BLaER1 treated with 17β-estradiol and CSF1 and Interleukin-3, amounts not matched to agents 10 nM and 100 nM (cell line): ENCODE measurements around the gene BLM.

ENCODE experiments used
- H3K27ac ChIP-seq, 11 experiments: shearing (Covaris generic); formaldehyde crosslinking; 2 replicates each; pipeline ENCODE4 v1.8.1; 2022
- H3K27me3 ChIP-seq, 11 experiments: shearing (Covaris generic); formaldehyde crosslinking; 2 replicates each; pipeline ENCODE4 v1.8.1; 2022
- H3K36me3 ChIP-seq, 11 experiments: shearing (Covaris generic); formaldehyde crosslinking; 2 replicates each; pipeline ENCODE4 v1.8.1; 2022
- H3K4me1 ChIP-seq, 10 experiments: shearing (Covaris generic); formaldehyde crosslinking; 2 replicates each; pipeline ENCODE4 v1.8.1; 2022
- H3K4me2 ChIP-seq, 11 experiments: shearing (Covaris generic); formaldehyde crosslinking; 2 replicates each; pipeline ENCODE4 v1.8.1; 2022
- H3K4me3 ChIP-seq, 10 experiments: shearing (Covaris generic); formaldehyde crosslinking; 2 replicates each; pipeline ENCODE4 v1.8.1; 2022
- H3K9ac ChIP-seq, 11 experiments: shearing (Covaris generic); formaldehyde crosslinking; 2 replicates each; pipeline ENCODE4 v1.8.1; 2022
- H3K9me3 ChIP-seq, 11 experiments: shearing (Covaris generic); formaldehyde crosslinking; replicated peaks in 1 of 11; 2 replicates each; pipeline ENCODE4 v1.8.1; 2022
- H4K20me1 ChIP-seq, 11 experiments: shearing (Covaris generic); formaldehyde crosslinking; 2 replicates each; pipeline ENCODE4 v1.8.1; 2022
- Cebpa-rat ChIP-seq, 11 experiments: shearing (Covaris generic); IDR thresholded peaks; 2 replicates each; pipeline ENCODE4 v1.8.1; 2022

Gene BLM

GRCh38 chr15:90826886-90827435, 109.8 kb downstream of the BLM start:
- TF ChIP-seq Cebpa-rat (IDR thresholded peaks at IDR 0.05) = no peak
- Histone ChIP-seq H3K4me2 (peak overlapping the region in 8 of 11 experiments; percentile 2 to 97 (median 16); a peak in 9 of 22 replicates), H4K20me1 (no peaks in the 10 kb centered on the region), H3K9ac (peak overlapping the region in 1 of 11 experiments; percentile 1; a peak in 1 of 22 replicates), H3K27me3 (no peaks in the 10 kb centered on the region), H3K9me3 (peaks cover 0 to 13% (median 7%) of the 10 kb centered on the region in 11 experiments; a peak in 8 of 22 replicates), H3K27ac (no peak overlapping the region; a peak in 3 of 22 replicates), H3K4me3 (no peak overlapping the region), H3K4me1 (peaks cover 41 to 81% (median 62%) of the 10 kb centered on the region in 10 experiments), H3K36me3 (no peaks in the 10 kb centered on the region)

- Histone ChIP-seq H4K20me1 (no peaks in the 10 kb centered on the region), H3K27ac (peak overlapping the region in 4 of 11 experiments; percentile 29 to 88 (median 86); a peak in 5 of 22 replicates), H3K9ac (0 out of 22 replicates have a peak overlapping the region, but pooled peaks of 1 of the 11 experiments have one; percentile 19), H3K9me3 (peaks cover 0 to 13% (median 7%) of the 10 kb centered on the region in 11 experiments; a peak in 8 of 22 replicates), H3K27me3 (no peaks in the 10 kb centered on the region), H3K36me3 (no peaks in the 10 kb centered on the region), H3K4me3 (no peak overlapping the region), H3K4me1 (peaks cover 41 to 83% (median 60%) of the 10 kb centered on the region in 10 experiments), H3K4me2 (peak overlapping the region; percentile 50 to 97 (median 85))
- TF ChIP-seq Cebpa-rat (IDR thresholded peaks at IDR 0.05) = no peak
These were observed 111.0 kb downstream of the BLM start for GRCh38 chr15:90828111-90828510.

GRCh38 chr15:90829126-90829525, 112.0 kb downstream of the BLM start:
- Histone ChIP-seq H3K36me3 (no peaks in the 10 kb centered on the region), H3K4me2 (peak overlapping the region; percentile 66 to 97 (median 85))
- TF ChIP-seq Cebpa-rat (IDR thresholded peaks at IDR 0.05) = no peak

GRCh38 chr15:90829942-90830440, 112.8 kb downstream of the BLM start:
- Histone ChIP-seq H3K36me3 (no peaks in the 10 kb centered on the region), H3K4me2 (peak overlapping the region; percentile 66 to 97 (median 85)), H4K20me1 (no peaks in the 10 kb centered on the region), H3K27me3 (no peaks in the 10 kb centered on the region), H3K9me3 (peaks cover 0 to 13% (median 7%) of the 10 kb centered on the region in 11 experiments; a peak in 8 of 22 replicates), H3K4me3 (peak overlapping the region in 3 of 10 experiments; percentile 16 to 43 (median 37); a peak in 4 of 20 replicates), H3K4me1 (peaks cover 38 to 86% (median 53%) of the 10 kb centered on the region in 10 experiments), H3K9ac (peak overlapping the region; percentile 30 to 78 (median 53); a peak in 17 of 22 replicates), H3K27ac (peak overlapping the region; percentile 15 to 88 (median 68); a peak in 20 of 22 replicates)
- TF ChIP-seq Cebpa-rat (IDR thresholded peaks at IDR 0.05) = no peak

More at GRCh38 chr15:90829126-90829525, 112.0 kb downstream of the BLM start:
- H3K27me3 ChIP-seq = no peaks in the 10 kb centered on the region
- H3K4me3 ChIP-seq = no peak overlapping the region
- peak overlapping the region in 4 of 11 experiments; percentile 76 to 78 (median 78); a peak in 5 of 22 replicates for H3K9ac ChIP-seq
- H3K4me1 ChIP-seq = peaks cover 40 to 83% (median 54%) of the 10 kb centered on the region in 10 experiments
- no peaks in the 10 kb centered on the region for H4K20me1 ChIP-seq
- H3K9me3 ChIP-seq = peaks cover 0 to 13% (median 7%) of the 10 kb centered on the region in 11 experiments; a peak in 8 of 22 replicates
- peak overlapping the region in 5 of 11 experiments; percentile 68 to 88 (median 87); a peak in 9 of 22 replicates for H3K27ac ChIP-seq

GRCh38 chr15:90834626-90835025, 117.5 kb downstream of the BLM start:
- Histone ChIP-seq H3K9me3 (no peaks in the 10 kb centered on the region), H3K27ac (no peak overlapping the region), H3K36me3 (no peaks in the 10 kb centered on the region)

GRCh38 chr15:90836296-90836871, 119.2 kb downstream of the BLM start:
- Histone ChIP-seq H3K27me3 (no peaks in the 10 kb centered on the region), H4K20me1 (no peaks in the 10 kb centered on the region), H3K27ac (peak overlapping the region in 7 of 11 experiments; percentile 30 to 62 (median 38); a peak in 8 of 22 replicates), H3K4me3 (no peak overlapping the region), H3K36me3 (no peaks in the 10 kb centered on the region), H3K4me1 (peaks cover 52 to 98% (median 67%) of the 10 kb centered on the region in 10 experiments), H3K4me2 (peak overlapping the region; percentile 83 to 98 (median 90)), H3K9me3 (no peaks in the 10 kb centered on the region), H3K9ac (peak overlapping the region in 5 of 11 experiments; percentile 2 to 29 (median 11); a peak in 6 of 22 replicates)
- no peak for TF ChIP-seq Cebpa-rat (IDR thresholded peaks at IDR 0.05)

More at GRCh38 chr15:90834626-90835025, 117.5 kb downstream of the BLM start:
- Histone ChIP-seq H3K4me3 (no peak overlapping the region), H4K20me1 (no peaks in the 10 kb centered on the region), H3K4me1 (peaks cover 52 to 100% (median 69%) of the 10 kb centered on the region in 10 experiments), H3K9ac (no peak overlapping the region), H3K27me3 (no peaks in the 10 kb centered on the region), H3K4me2 (peak overlapping the region in 1 of 11 experiments; percentile 84; a peak in 1 of 22 replicates)
- TF ChIP-seq Cebpa-rat (IDR thresholded peaks at IDR 0.05) = no peak

- 0 out of 22 replicates have a peak overlapping the region, but pooled peaks of 1 of the 11 experiments have one; percentile 2 for H3K9ac ChIP-seq
- TF ChIP-seq Cebpa-rat (IDR thresholded peaks at IDR 0.05) = no peak
These were observed 119.9 kb downstream of the BLM start for GRCh38 chr15:90837094-90837493.

GRCh38 chr15:90838139-90838538, 121.0 kb downstream of the BLM start:
- H3K9me3 ChIP-seq = no peaks in the 10 kb centered on the region
- TF ChIP-seq Cebpa-rat (IDR thresholded peaks at IDR 0.05) = no peak
- no peak overlapping the region; a peak in 1 of 20 replicates for H3K4me3 ChIP-seq
- H3K4me1 ChIP-seq = peaks cover 52 to 84% (median 61%) of the 10 kb centered on the region in 10 experiments
- H3K4me2 ChIP-seq = peak overlapping the region; percentile 83 to 98 (median 90)
- peak overlapping the region in 4 of 11 experiments; percentile 8 to 38 (median 16); a peak in 7 of 22 replicates for H3K27ac ChIP-seq
- H4K20me1 ChIP-seq = no peaks in the 10 kb centered on the region
- H3K27me3 ChIP-seq = no peaks in the 10 kb centered on the region
- H3K36me3 ChIP-seq = no peaks in the 10 kb centered on the region; a peak in 1 of 22 replicates
- H3K9ac ChIP-seq = peak overlapping the region in 8 of 11 experiments; percentile 4 to 48 (median 29); a peak in 7 of 22 replicates

More at GRCh38 chr15:90837094-90837493, 119.9 kb downstream of the BLM start:
- Histone ChIP-seq H3K27ac (peak overlapping the region in 5 of 11 experiments; percentile 4 to 62 (median 38); a peak in 6 of 22 replicates), H4K20me1 (no peaks in the 10 kb centered on the region), H3K4me2 (peak overlapping the region; percentile 83 to 98 (median 90)), H3K9me3 (no peaks in the 10 kb centered on the region), H3K4me3 (no peak overlapping the region), H3K27me3 (no peaks in the 10 kb centered on the region), H3K4me1 (peaks cover 52 to 91% (median 62%) of the 10 kb centered on the region in 10 experiments), H3K36me3 (no peaks in the 10 kb centered on the region)
